ENCODE measurements around the gene CDH23.

Gene CDH23

DNA sequence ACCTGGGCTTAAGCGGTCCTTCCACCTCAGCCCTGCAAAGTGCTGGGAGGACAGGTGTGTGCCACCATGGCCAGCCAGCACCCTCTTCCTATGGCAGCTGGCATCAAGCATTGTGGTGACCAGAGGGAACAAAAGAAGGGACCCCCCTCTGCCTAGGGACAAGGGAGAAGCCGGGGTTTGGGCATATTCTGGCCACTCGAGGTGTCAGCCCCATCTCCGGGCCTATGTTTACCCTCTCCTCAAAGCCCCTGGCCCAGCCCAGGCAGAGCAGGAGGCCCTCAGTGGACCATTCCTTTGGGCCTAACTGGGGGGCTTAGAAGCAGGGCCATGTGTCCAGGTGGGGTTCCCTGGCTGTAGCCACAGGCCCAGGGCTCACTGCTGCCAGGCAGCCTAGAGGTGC lies 352.7 kb downstream of the CDH23 start:
- peak overlapping the region; percentile 75; the same call in 1 of the 2 replicates for H2AFZ ChIP-seq (ENCODE audit: low read length)
- DNase-seq, result no peak
- no peaks in the 10 kb centered on the region for H3K36me3 ChIP-seq (replicated peaks; ENCODE audit: insufficient read depth, low read length)
- no peak overlapping the region for H3K4me3 ChIP-seq (ENCODE audit: low read length)
- H3K27ac ChIP-seq (ENCODE audit: low read length), result peak overlapping the region; percentile 75; the same call in 1 of the 2 replicates
- no peaks in the 10 kb centered on the region for H3K27me3 ChIP-seq (replicated peaks; ENCODE audit: insufficient read depth, low read length)
- TF ChIP-seq, protein P1, sequence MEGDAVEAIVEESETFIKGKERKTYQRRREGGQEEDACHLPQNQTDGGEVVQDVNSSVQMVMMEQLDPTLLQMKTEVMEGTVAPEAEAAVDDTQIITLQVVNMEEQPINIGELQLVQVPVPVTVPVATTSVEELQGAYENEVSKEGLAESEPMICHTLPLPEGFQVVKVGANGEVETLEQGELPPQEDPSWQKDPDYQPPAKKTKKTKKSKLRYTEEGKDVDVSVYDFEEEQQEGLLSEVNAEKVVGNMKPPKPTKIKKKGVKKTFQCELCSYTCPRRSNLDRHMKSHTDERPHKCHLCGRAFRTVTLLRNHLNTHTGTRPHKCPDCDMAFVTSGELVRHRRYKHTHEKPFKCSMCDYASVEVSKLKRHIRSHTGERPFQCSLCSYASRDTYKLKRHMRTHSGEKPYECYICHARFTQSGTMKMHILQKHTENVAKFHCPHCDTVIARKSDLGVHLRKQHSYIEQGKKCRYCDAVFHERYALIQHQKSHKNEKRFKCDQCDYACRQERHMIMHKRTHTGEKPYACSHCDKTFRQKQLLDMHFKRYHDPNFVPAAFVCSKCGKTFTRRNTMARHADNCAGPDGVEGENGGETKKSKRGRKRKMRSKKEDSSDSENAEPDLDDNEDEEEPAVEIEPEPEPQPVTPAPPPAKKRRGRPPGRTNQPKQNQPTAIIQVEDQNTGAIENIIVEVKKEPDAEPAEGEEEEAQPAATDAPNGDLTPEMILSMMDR (IDR thresholded peaks at IDR 0.05; ENCODE audit: low read length), result no peak
- no peak for TF ChIP-seq EZH2phosphoT487 (IDR thresholded peaks at IDR 0.05; ENCODE audit: low read length)
- TF ChIP-seq EZH2 (optimal IDR thresholded peaks at IDR 0.05; ENCODE audit: low read depth, low read length), result no peak
- H3K4me2 ChIP-seq (ENCODE audit: low read depth, low read length), result peak overlapping the region; percentile 59; the same call in 1 of the 2 replicates
- H3K4me1 ChIP-seq (ENCODE audit: low read length), result peaks cover 23% of the 10 kb centered on the region
- H3K9me2 ChIP-seq (replicated peaks; ENCODE audit: insufficient read depth, low read length), result no peaks in the 10 kb centered on the region
- H4K20me1 ChIP-seq (ENCODE audit: insufficient read depth, low read length), result no peaks in the 10 kb centered on the region
- peaks cover 20% of the 10 kb centered on the region; the same call in 1 of the 2 replicates for H3F3A ChIP-seq (ENCODE audit: insufficient read depth, low read length)
- peak overlapping the region; percentile 37; the same call in 1 of the 2 replicates for H3K9ac ChIP-seq (ENCODE audit: low read length)
- H3K9me3 ChIP-seq (replicated peaks; ENCODE audit: insufficient read depth, low read length), result no peaks in the 10 kb centered on the region
- H3K79me2 ChIP-seq (ENCODE audit: low read length), result no peaks in the 10 kb centered on the region

- Histone ChIP-seq H3K27ac (ENCODE audit: low read length) (no peak overlapping the region), H3K9me2 (replicated peaks; ENCODE audit: insufficient read depth, low read length) (no peaks in the 10 kb centered on the region), H2AFZ (ENCODE audit: low read length) (no peak overlapping the region), H3K79me2 (ENCODE audit: low read length) (no peaks in the 10 kb centered on the region), H3K27me3 (replicated peaks; ENCODE audit: insufficient read depth, low read length) (no peaks in the 10 kb centered on the region), H3K4me2 (ENCODE audit: low read depth, low read length) (no peak overlapping the region), H3F3A (ENCODE audit: insufficient read depth, low read length) (peaks cover 20% of the 10 kb centered on the region; the same call in 1 of the 2 replicates), H3K9ac (ENCODE audit: low read length) (no peak overlapping the region), H3K4me3 (ENCODE audit: low read length) (no peak overlapping the region), H3K9me3 (replicated peaks; ENCODE audit: insufficient read depth, low read length) (no peaks in the 10 kb centered on the region), H3K4me1 (ENCODE audit: low read length) (peaks cover 23% of the 10 kb centered on the region), H4K20me1 (ENCODE audit: insufficient read depth, low read length) (no peaks in the 10 kb centered on the region), H3K36me3 (replicated peaks; ENCODE audit: insufficient read depth, low read length) (no peaks in the 10 kb centered on the region)
- no peak for DNase-seq
- TF ChIP-seq EZH2phosphoT487 (IDR thresholded peaks at IDR 0.05; ENCODE audit: low read length) (no peak), EZH2 (optimal IDR thresholded peaks at IDR 0.05; ENCODE audit: low read depth, low read length) (no peak)
- TF ChIP-seq, protein P1 (IDR thresholded peaks at IDR 0.05; ENCODE audit: low read length), result no peak
Measured at GRCh38 chr10:71750124-71750841, 353.6 kb downstream of the CDH23 start.

GRCh38 chr10:71750986-71751385 lies 354.3 kb downstream of the CDH23 start:
- no peak overlapping the region for H3K4me3 ChIP-seq (ENCODE audit: low read length)
- DNase-seq, result no peak
- H3K79me2 ChIP-seq (ENCODE audit: low read length), result no peaks in the 10 kb centered on the region
- no peak overlapping the region for H3K9ac ChIP-seq (ENCODE audit: low read length)
- H3F3A ChIP-seq (ENCODE audit: insufficient read depth, low read length), result peaks cover 20% of the 10 kb centered on the region; the same call in 1 of the 2 replicates
- H3K36me3 ChIP-seq (replicated peaks; ENCODE audit: insufficient read depth, low read length), result no peaks in the 10 kb centered on the region
- H2AFZ ChIP-seq (ENCODE audit: low read length), result no peak overlapping the region
- H3K27ac ChIP-seq (ENCODE audit: low read length), result no peak overlapping the region
- H3K27me3 ChIP-seq (replicated peaks; ENCODE audit: insufficient read depth, low read length), result no peaks in the 10 kb centered on the region
- no peaks in the 10 kb centered on the region for H3K9me3 ChIP-seq (replicated peaks; ENCODE audit: insufficient read depth, low read length)
- H3K4me1 ChIP-seq (ENCODE audit: low read length), result peaks cover 23% of the 10 kb centered on the region
- no peaks in the 10 kb centered on the region for H4K20me1 ChIP-seq (ENCODE audit: insufficient read depth, low read length)
- H3K4me2 ChIP-seq (ENCODE audit: low read depth, low read length), result no peak overlapping the region
- H3K9me2 ChIP-seq (replicated peaks; ENCODE audit: insufficient read depth, low read length), result no peaks in the 10 kb centered on the region
- TF ChIP-seq EZH2 (optimal IDR thresholded peaks at IDR 0.05; ENCODE audit: low read depth, low read length), result no peak
- TF ChIP-seq, protein P1 (IDR thresholded peaks at IDR 0.05; ENCODE audit: low read length), result no peak
- no peak for TF ChIP-seq EZH2phosphoT487 (IDR thresholded peaks at IDR 0.05; ENCODE audit: low read length)

All from MM.1S (cell line).